HTERT RPE-1 (cell line): ENCODE measurements around the gene SDS.

Source experiments
- in situ Hi-C: fragments of 300-500 bp; cut with MboI; formaldehyde crosslinking; loops from 4 replicates; pipeline ENCODE4 v1.14.3; 2020; ENCODE audit warnings: low sequenced_read_pairs

SDS gene

GRCh38 chr12:113385282-113385882 lies 18.3 kb downstream of the SDS start:
- in situ Hi-C loops: no loop called here

- in situ Hi-C loops: no loop called here
These were observed 18.9 kb downstream of the SDS start for GRCh38 chr12:113384778-113385177.

GRCh38 chr12:113382206-113382605 lies 21.5 kb downstream of the SDS start:
- in situ Hi-C loops: no loop called here

- in situ Hi-C loops: no loop called here
These were observed 22.5 kb downstream of the SDS start for GRCh38 chr12:113381220-113381619.

GRCh38 chr12:113378291-113378690 lies 25.4 kb downstream of the SDS start:
- in situ Hi-C loops: no loop called here

GRCh38 chr12:113374823-113375428 lies 28.8 kb downstream of the SDS start:
- in situ Hi-C loops: no loop called here

GRCh38 chr12:113373969-113374368 lies 29.7 kb downstream of the SDS start:
- in situ Hi-C loops: no loop called here

- in situ Hi-C loops: no loop called here
These were observed 30.2 kb downstream of the SDS start for GRCh38 chr12:113373440-113373839.

GRCh38 chr12:113372371-113372770 lies 31.3 kb downstream of the SDS start:
- in situ Hi-C loops: no loop called here

- in situ Hi-C loops: no loop called here
These were observed 31.9 kb downstream of the SDS start for GRCh38 chr12:113371808-113372207.

GRCh38 chr12:113370923-113371682 lies 32.6 kb downstream of the SDS start:
- in situ Hi-C loops: no loop called here

- in situ Hi-C loops: no loop called here
These were observed 34.2 kb downstream of the SDS start for GRCh38 chr12:113369391-113369985.

- in situ Hi-C loops: no loop called here
These were observed 35.4 kb downstream of the SDS start for GRCh38 chr12:113368331-113368730.

GRCh38 chr12:113366827-113367226 lies 36.9 kb downstream of the SDS start:
- in situ Hi-C loops: no loop called here

GRCh38 chr12:113365639-113366395 lies 37.9 kb downstream of the SDS start:
- in situ Hi-C loops: no loop called here

- in situ Hi-C loops: no loop called here
These were observed 39.0 kb downstream of the SDS start for GRCh38 chr12:113364698-113365097.

GRCh38 chr12:113361574-113362370 lies 41.9 kb downstream of the SDS start:
- in situ Hi-C loops: no loop called here

GRCh38 chr12:113359939-113360748 lies 43.5 kb downstream of the SDS start:
- in situ Hi-C loops: no loop called here

GRCh38 chr12:113359133-113359938 lies 44.4 kb downstream of the SDS start:
- in situ Hi-C loops: no loop called here
